22Rv1 (cell line): ENCODE results near the gene UTP3.

Source experiments
- ZFX ChIP-seq: fragments of 450-650 bp; IDR thresholded peaks from 2 replicates; pipeline ENCODE4 v1.6.1; 2017; ENCODE audit warnings: antibody characterized with exemption, borderline replicate concordance
- TF ChIP-seq, protein P1 (sequence below): fragments of 450-650 bp; IDR thresholded peaks from 2 replicates; pipeline ENCODE4 v1.5.1; 2017; ENCODE audit warnings: mild to moderate bottlenecking

DNA sequence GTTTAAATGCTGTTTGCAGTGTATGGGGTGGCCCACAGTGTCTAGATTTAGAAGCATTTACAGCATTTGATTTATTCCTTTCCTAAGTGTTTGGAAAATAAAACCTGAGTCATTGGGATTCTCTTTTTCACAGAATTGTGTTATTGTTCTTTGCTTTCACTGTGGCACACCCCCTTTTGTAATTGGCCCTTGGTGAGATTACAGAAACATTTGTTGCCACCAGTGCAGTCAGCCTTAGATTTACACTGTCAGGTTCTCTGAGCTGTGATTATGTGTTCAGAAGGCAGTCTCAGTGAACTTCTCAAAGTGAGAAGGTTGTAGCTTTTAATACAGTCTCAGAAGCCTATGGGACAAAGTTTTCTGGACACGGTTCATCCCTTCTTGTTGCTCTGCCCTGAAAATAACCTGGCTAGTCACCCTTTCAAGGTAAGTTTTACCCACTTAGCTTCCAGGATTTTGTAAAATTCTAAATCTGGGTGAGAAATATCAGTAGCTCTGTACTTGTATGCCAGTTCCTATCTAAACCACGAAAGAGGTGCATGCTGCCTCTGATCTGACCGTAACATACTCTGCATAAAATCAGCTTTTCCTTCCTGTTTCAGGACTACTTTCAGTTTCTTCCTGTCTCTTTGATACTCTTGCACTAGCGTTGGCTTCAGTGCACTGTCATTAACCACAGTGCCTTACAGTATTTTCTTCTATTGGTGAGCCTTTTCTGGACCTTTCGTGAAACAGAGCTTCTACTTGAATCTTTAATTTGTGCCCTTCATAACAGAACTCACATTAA, 46.0 kb downstream of the UTP3 start:
- TF ChIP-seq, protein P1, sequence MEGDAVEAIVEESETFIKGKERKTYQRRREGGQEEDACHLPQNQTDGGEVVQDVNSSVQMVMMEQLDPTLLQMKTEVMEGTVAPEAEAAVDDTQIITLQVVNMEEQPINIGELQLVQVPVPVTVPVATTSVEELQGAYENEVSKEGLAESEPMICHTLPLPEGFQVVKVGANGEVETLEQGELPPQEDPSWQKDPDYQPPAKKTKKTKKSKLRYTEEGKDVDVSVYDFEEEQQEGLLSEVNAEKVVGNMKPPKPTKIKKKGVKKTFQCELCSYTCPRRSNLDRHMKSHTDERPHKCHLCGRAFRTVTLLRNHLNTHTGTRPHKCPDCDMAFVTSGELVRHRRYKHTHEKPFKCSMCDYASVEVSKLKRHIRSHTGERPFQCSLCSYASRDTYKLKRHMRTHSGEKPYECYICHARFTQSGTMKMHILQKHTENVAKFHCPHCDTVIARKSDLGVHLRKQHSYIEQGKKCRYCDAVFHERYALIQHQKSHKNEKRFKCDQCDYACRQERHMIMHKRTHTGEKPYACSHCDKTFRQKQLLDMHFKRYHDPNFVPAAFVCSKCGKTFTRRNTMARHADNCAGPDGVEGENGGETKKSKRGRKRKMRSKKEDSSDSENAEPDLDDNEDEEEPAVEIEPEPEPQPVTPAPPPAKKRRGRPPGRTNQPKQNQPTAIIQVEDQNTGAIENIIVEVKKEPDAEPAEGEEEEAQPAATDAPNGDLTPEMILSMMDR = no peak
- TF ChIP-seq ZFX = no peak
